H1 (cell line): ENCODE results near the gene EFEMP2. TPM values are rescaled to one million over a fixed set of nuclear protein-coding genes. Genes with fewer than 3 reads are reported as not detected.

Source experiments
- CBX5 ChIP-seq: fragments of 300-800, 300-1000 bp; sonication (generic); IDR thresholded peaks from 2 replicates; pipeline ENCODE4 v1.7.1; 2016; ENCODE audit warnings: antibody characterized with exemption, low read length, low read depth
- EZH2 ChIP-seq: fragments of 200-600 bp; sonication (generic); IDR thresholded peaks from 2 replicates; pipeline ENCODE4 v1.7.1; 2012; ENCODE audit warnings: low read depth, mild to moderate bottlenecking, moderate library complexity, low read length, inconsistent platforms; ENCODE audit not compliant: severe bottlenecking
- HDAC2 ChIP-seq, 2 experiments: fragments of 300-600 bp in 1 of 2; sonication (generic) in 1 of 2; IDR thresholded peaks; 2 replicates each; pipeline ENCODE4 v1.6.1; 2011 to 2012; ENCODE audit warnings: low read depth in 2 of 2, low read length in 2 of 2, mild to moderate bottlenecking in 2 of 2, moderate library complexity in 2 of 2, borderline replicate concordance in 1 of 2, inconsistent platforms in 1 of 2
- KDM5A ChIP-seq: fragments of 200-600 bp; IDR thresholded peaks from 2 replicates; pipeline ENCODE4 v1.7.1; 2012; ENCODE audit warnings: mild to moderate bottlenecking, low read length, inconsistent platforms, mixed read lengths
- POLR2AphosphoS5 ChIP-seq: IDR thresholded peaks from 2 replicates; pipeline ENCODE4 v1.6.1; 2011; ENCODE audit warnings: low read depth, low read length
- SIN3A ChIP-seq, 2 experiments: IDR thresholded peaks in 1 of 2; conservative IDR thresholded peaks in 1 of 2; 2 replicates each; pipeline ENCODE4 v1.6.1; 2011 to 2012; ENCODE audit warnings: low read length in 2 of 2, improper control_type of control experiment in 1 of 2, low read depth in 1 of 2, mild to moderate bottlenecking in 1 of 2
- SIRT6 ChIP-seq: IDR thresholded peaks from one replicate; pipeline ENCODE4 v1.7.1; 2012; ENCODE audit warnings: low read length, inconsistent platforms
- SRF ChIP-seq: IDR thresholded peaks from 2 replicates; pipeline ENCODE4 v1.6.1; 2011; ENCODE audit warnings: mild to moderate bottlenecking, low read depth, low read length, moderate library complexity
- TAF1 ChIP-seq: IDR thresholded peaks from 2 replicates; pipeline ENCODE4 v1.6.1; 2011; ENCODE audit warnings: mild to moderate bottlenecking, low read depth, low read length
- polyA plus RNA-seq, 7 experiments: library from polyadenylated mRNA; depleted of rRNA in 3 of 7; stranded (reverse) in 5 of 7; unstranded in 2 of 7; fragments of >200 nt in 5 of 7; fragments of 200-250 nt in 2 of 7; gene quantifications; 1 replicate in 5 of 7; 2 replicates in 1 of 7; 4 replicates in 1 of 7; pipeline versions ENCODE4 v1.2.1 to v1.2.3, GENCODE V29; 2011 to 2013; ENCODE audit warnings: missing spikeins in 2 of 7, mixed read lengths in 2 of 7
- total RNA-seq: library from RNA; stranded (reverse); fragmentation: NEBNext Ultra II Directional; extraction: Animal tissue kit (Norgen Biotek cat#: 25700); gene quantifications from 2 replicates; pipeline ENCODE4 v1.2.1, GENCODE V29; 2021
- TF ChIP-seq, protein P1 (sequence below): IDR thresholded peaks from 2 replicates; pipeline ENCODE4 v1.6.1; 2011; ENCODE audit warnings: low read length, improper control_type of control experiment
- TF ChIP-seq, protein P2 (sequence below): IDR thresholded peaks from 2 replicates; pipeline ENCODE4 v1.6.1; 2012; ENCODE audit warnings: inconsistent platforms

Gene EFEMP2
- total and polyA plus RNA-seq, 2 of the 8 experiments (the other 6 are each of a cell fraction or from before 2014, with no cell fraction given), result 8.8 to 17.2 TPM

DNA sequence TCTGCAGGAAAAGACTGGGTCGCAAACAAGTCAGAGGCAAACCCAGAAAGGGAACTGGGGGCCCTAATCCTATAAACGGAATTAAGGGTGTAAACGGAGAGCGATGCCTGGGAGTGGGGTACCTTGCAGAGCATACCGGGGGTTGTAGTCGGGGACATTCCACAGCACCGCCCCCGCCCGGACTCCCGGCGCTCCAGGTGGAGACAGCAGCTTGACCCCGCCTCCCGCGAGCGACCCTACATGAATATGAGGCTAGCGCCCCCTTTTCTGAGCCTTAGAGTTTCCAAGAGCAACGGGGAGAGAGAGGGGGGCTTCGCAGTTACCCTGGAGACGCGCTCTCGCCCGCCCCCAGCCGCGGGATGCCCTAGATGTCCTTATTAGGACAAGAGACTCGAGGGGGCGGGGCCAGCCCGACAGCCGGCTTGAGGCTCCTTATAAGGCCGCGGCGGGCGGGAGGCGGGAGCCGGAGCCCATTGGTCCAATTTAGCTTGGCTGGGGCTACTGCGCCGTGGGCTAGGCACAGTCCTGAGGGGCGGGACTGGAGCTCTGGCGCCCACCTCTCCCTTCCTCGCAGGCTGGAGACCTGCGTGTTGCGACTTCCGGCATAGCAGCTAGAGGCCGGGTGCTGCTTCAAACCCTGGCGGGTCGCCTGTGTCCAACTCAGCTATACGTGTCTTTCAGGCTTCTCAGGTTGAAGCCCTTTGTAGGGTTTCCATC is 13.3 kb downstream of the EFEMP2 start (continued):
- TF ChIP-seq HDAC2 (IDR thresholded peaks at IDR 0.05; ENCODE audit: borderline replicate concordance in 1 of 2, low read depth in 2 of 2, low read length in 2 of 2) (peak in 1 of 2 experiments; percentile 0; a peak in 1 of 4 replicates), KDM5A (no peak), CBX5 (no peak), POLR2AphosphoS5 (peak; percentile 96), SRF (peak; percentile 100), SIRT6 (no peak), TAF1 (peak; percentile 69; the same call in 1 of the 2 replicates), SIN3A (conservative IDR thresholded peaks at IDR 0.05 in 1 of 2, IDR thresholded peaks at IDR 0.05 in 1 of 2; ENCODE audit: low read depth in 1 of 2, low read length in 2 of 2) (peak; percentile 55 to 77; a peak in 2 of 4 replicates), EZH2 (no peak)
- TF ChIP-seq, protein P1, sequence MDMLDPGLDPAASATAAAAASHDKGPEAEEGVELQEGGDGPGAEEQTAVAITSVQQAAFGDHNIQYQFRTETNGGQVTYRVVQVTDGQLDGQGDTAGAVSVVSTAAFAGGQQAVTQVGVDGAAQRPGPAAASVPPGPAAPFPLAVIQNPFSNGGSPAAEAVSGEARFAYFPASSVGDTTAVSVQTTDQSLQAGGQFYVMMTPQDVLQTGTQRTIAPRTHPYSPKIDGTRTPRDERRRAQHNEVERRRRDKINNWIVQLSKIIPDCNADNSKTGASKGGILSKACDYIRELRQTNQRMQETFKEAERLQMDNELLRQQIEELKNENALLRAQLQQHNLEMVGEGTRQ, result no peak
- TF ChIP-seq, protein P2, sequence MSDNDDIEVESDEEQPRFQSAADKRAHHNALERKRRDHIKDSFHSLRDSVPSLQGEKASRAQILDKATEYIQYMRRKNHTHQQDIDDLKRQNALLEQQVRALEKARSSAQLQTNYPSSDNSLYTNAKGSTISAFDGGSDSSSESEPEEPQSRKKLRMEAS, result no peak
- TF ChIP-seq, all 59 proteins: peak for 22
